ENCODE data around the gene TMPRSS6.

TMPRSS6 gene

GRCh38 chr22:37024339-37025157 is 85.0 kb downstream of the TMPRSS6 start:
- TF ChIP-seq CTCF (IDR thresholded peaks at IDR 0.05; ENCODE audit: extremely low read depth, missing control alignments) = no peak
- DNase-seq (ENCODE audit: low spot score) = no peak

DNA sequence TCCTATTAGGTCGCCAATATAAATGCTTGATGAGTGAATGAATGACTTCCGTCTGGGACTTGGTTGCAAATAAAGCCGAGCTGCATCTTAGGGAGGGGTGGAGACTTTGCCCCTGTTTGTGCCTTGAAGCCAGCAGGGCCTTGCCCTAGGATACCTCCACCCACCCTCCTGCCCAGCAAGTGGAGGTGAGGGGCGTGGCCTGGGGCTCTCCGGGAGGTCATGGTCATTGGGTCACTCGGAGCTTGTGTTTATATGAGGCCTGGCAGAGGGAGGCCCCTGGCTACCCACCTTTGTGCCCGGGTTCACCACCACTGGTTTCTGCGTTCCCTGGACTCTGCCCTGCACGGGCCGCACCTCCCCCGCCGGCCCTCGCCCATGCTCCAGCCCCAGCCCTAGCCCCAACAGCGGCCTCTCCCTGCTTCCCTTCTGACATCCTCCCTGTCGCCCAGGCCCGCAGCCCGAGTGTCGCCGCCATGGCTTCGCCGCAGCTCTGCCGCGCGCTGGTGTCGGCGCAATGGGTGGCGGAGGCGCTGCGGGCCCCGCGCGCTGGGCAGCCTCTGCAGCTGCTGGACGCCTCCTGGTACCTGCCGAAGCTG is 85.7 kb downstream of the TMPRSS6 start:
- TF ChIP-seq CTCF (IDR thresholded peaks at IDR 0.05; ENCODE audit: extremely low read depth, missing control alignments) = no peak
- DNase-seq (ENCODE audit: low spot score) = no peak

- no peak for TF ChIP-seq CTCF (IDR thresholded peaks at IDR 0.05; ENCODE audit: extremely low read depth, missing control alignments)
- no peak for DNase-seq (ENCODE audit: low spot score)
Measured at GRCh38 chr22:37022483-37023337, 86.8 kb downstream of the TMPRSS6 start.

GRCh38 chr22:37021710-37022482 is 87.6 kb downstream of the TMPRSS6 start:
- TF ChIP-seq CTCF (IDR thresholded peaks at IDR 0.05; ENCODE audit: extremely low read depth, missing control alignments) = peak; percentile 67
- DNase-seq (ENCODE audit: low spot score) = peak; percentile 88

DNA sequence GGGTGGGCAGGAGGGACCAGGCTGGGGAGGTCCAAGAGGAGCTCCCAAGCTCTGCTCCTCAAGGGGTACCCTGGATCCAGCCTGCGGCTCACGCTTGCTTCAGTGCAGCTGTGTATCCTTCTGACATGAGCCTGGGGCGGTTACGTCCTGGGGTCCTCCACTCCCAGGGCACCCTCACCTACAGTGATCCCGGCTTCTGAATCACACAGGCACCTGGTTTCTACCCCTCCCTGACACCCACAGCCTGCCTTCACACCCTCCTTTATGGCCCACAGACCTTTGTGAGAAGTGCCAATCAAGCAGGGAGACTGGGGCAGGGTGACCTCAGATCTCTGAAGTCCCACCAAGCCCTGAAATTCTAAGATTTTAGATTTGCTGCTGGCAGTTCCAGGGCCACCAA is 88.5 kb downstream of the TMPRSS6 start:
- no peak for TF ChIP-seq CTCF (IDR thresholded peaks at IDR 0.05; ENCODE audit: extremely low read depth, missing control alignments)
- DNase-seq (ENCODE audit: low spot score) = no peak

GRCh38 chr22:37020192-37020479 is 89.4 kb downstream of the TMPRSS6 start:
- DNase-seq (ENCODE audit: low spot score) = no peak
- TF ChIP-seq CTCF (IDR thresholded peaks at IDR 0.05; ENCODE audit: extremely low read depth, missing control alignments) = no peak

Data from GM20000 (cell line).